Karpas-422 (cell line): Measurements from ENCODE around the gene ADGRL4. TPM values are rescaled to one million over a fixed set of nuclear protein-coding genes. Genes with fewer than 3 reads are reported as not detected.
"Not testable (repeated sequence)": the region's sequence is repeated elsewhere in the genome, so short reads cannot be mapped to it uniquely, and the experiment has no call there.

Experiments used
- DNase-seq: peaks from one replicate; pipeline ENCODE4 v3.0.0-alpha.2; 2015
- H2AFZ ChIP-seq: fragments of 200-600 bp; sonication (generic); 2 replicates; pipeline ENCODE4 v1.6.1; 2014; ENCODE audit warnings: antibody characterized with exemption, low read length, mixed read lengths
- H3K27ac ChIP-seq: fragments of 200-600 bp; sonication (generic); 2 replicates; pipeline ENCODE4 v1.5.1; 2014; ENCODE audit warnings: mild to moderate bottlenecking, low read length, moderate library complexity
- H3K27me3 ChIP-seq: fragments of 200-600 bp; sonication (generic); 2 replicates; pipeline ENCODE4 v1.6.1; 2014; ENCODE audit warnings: low read length, mixed read lengths
- H3K36me3 ChIP-seq: fragments of 200-600 bp; sonication (generic); 2 replicates; pipeline ENCODE4 v1.6.1; 2014; ENCODE audit warnings: low read length, mixed read lengths; ENCODE audit not compliant: insufficient read depth
- H3K4me1 ChIP-seq: fragments of 200-600 bp; sonication (generic); 2 replicates; pipeline ENCODE4 v1.6.1; 2014; ENCODE audit warnings: mild to moderate bottlenecking, low read length, mixed read lengths
- H3K4me2 ChIP-seq: fragments of 200-600 bp; sonication (generic); 2 replicates; pipeline ENCODE4 v1.6.1; 2014; ENCODE audit warnings: low read length, low read depth, mild to moderate bottlenecking; ENCODE audit not compliant: poor library complexity, severe bottlenecking
- H3K4me3 ChIP-seq: fragments of 200-600 bp; sonication (generic); 2 replicates; pipeline ENCODE4 v1.5.1; 2014; ENCODE audit warnings: mild to moderate bottlenecking, antibody characterized with exemption, low read length, mixed read lengths
- H3K79me2 ChIP-seq: fragments of 200-600 bp; sonication (generic); 2 replicates; pipeline ENCODE4 v1.6.1; 2014; ENCODE audit warnings: mild to moderate bottlenecking, low read length, mixed read lengths
- H3K9ac ChIP-seq: fragments of 200-600 bp; sonication (generic); 2 replicates; pipeline ENCODE4 v1.6.0; 2014; ENCODE audit warnings: low read length
- H3K9me2 ChIP-seq: fragments of 200-600 bp; sonication (generic), shearing (Covaris generic); replicated peaks from 2 replicates; pipeline ENCODE4 v1.6.0; 2014; ENCODE audit warnings: mild to moderate bottlenecking, low read length, moderate library complexity; ENCODE audit not compliant: insufficient read depth
- H3K9me3 ChIP-seq: fragments of 300-700, 200-600 bp; sonication (generic); 2 replicates; pipeline ENCODE4 v1.6.1; 2014; ENCODE audit warnings: low read length, mixed read lengths
- H4K20me1 ChIP-seq: fragments of 200-600 bp; sonication (generic); 2 replicates; pipeline ENCODE4 v1.6.1; 2014; ENCODE audit warnings: mild to moderate bottlenecking, antibody characterized with exemption, low read length, low read depth; ENCODE audit not compliant: insufficient read depth
- total RNA-seq: library from RNA; depleted of rRNA; stranded (reverse); fragments of >200 nt; shearing (Covaris generic); gene quantifications from 2 replicates; pipeline ENCODE4 v1.2.3, GENCODE V29; 2014; ENCODE audit warnings: low replicate concordance

The ADGRL4 gene
- total RNA-seq, 1 experiment from 2014 or later, result not detected

DNA sequence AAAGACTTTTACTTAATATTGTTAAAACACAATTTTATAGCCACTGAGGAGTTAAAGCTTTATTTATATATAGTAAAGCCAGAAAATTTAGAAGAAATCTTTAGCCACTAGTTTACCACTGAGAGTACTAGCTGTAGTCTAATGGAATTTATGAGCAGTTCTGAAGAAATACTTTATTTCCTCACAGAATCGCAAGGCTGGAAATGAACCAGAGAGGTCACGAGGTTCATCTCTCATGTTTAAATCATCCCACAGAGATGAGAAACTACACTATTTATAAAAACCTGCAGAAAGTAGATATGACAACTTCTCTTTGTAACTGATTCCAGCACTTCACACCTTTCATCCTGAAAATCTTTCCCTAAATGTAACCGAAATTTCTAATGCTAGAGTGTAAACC, 26.0 kb downstream of the ADGRL4 start:
- Histone ChIP-seq H4K20me1 (no peaks in the 10 kb centered on the region), H3K4me2 (no peak overlapping the region), H3K9me3 (peaks cover 9% of the 10 kb centered on the region; the same call in 1 of the 2 replicates), H2AFZ (no peak overlapping the region), H3K4me3 (no peak overlapping the region), H3K9me2 (no peaks in the 10 kb centered on the region), H3K4me1 (no peaks in the 10 kb centered on the region), H3K79me2 (no peaks in the 10 kb centered on the region), H3K27ac (no peak overlapping the region), H3K36me3 (no peaks in the 10 kb centered on the region), H3K9ac (no peak overlapping the region), H3K27me3 (no peaks in the 10 kb centered on the region)
- no peak for DNase-seq

- Histone ChIP-seq H3K36me3 (no peaks in the 10 kb centered on the region), H3K27ac (no peak overlapping the region), H3K9ac (no peak overlapping the region), H4K20me1 (no peaks in the 10 kb centered on the region), H3K27me3 (no peaks in the 10 kb centered on the region), H3K79me2 (no peaks in the 10 kb centered on the region), H3K9me3 (peaks cover 13% of the 10 kb centered on the region), H3K9me2 (no peaks in the 10 kb centered on the region), H3K4me2 (no peak overlapping the region), H2AFZ (no peak overlapping the region), H3K4me1 (no peaks in the 10 kb centered on the region), H3K4me3 (no peak overlapping the region)
- DNase-seq, result no peak
These were observed 33.8 kb downstream of the ADGRL4 start for GRCh38 chr1:78972723-78973122.

GRCh38 chr1:78967091-78967490, 39.4 kb downstream of the ADGRL4 start:
- not testable (repeated sequence) for H3K9ac ChIP-seq, H3K27me3 ChIP-seq, H3K4me1 ChIP-seq, DNase-seq, H3K4me2 ChIP-seq, H3K27ac ChIP-seq, H3K36me3 ChIP-seq, H3K9me2 ChIP-seq, H3K79me2 ChIP-seq, H4K20me1 ChIP-seq, H2AFZ ChIP-seq, H3K4me3 ChIP-seq
- H3K9me3 ChIP-seq, result peaks cover 12% of the 10 kb centered on the region; the same call in 1 of the 2 replicates

GRCh38 chr1:78958711-78959110, 47.8 kb downstream of the ADGRL4 start:
- H3K27ac ChIP-seq, result no peak overlapping the region
- H3K79me2 ChIP-seq, result no peaks in the 10 kb centered on the region
- no peak overlapping the region for H3K9ac ChIP-seq
- H3K9me2 ChIP-seq, result no peaks in the 10 kb centered on the region
- H2AFZ ChIP-seq, result no peak overlapping the region
- H3K9me3 ChIP-seq, result peaks cover 9% of the 10 kb centered on the region; the same call in 1 of the 2 replicates
- H3K4me1 ChIP-seq, result no peaks in the 10 kb centered on the region
- no peak for DNase-seq
- H3K27me3 ChIP-seq, result no peaks in the 10 kb centered on the region
- H3K36me3 ChIP-seq, result no peaks in the 10 kb centered on the region
- no peaks in the 10 kb centered on the region for H4K20me1 ChIP-seq
- no peak overlapping the region for H3K4me2 ChIP-seq
- H3K4me3 ChIP-seq, result no peak overlapping the region

DNA sequence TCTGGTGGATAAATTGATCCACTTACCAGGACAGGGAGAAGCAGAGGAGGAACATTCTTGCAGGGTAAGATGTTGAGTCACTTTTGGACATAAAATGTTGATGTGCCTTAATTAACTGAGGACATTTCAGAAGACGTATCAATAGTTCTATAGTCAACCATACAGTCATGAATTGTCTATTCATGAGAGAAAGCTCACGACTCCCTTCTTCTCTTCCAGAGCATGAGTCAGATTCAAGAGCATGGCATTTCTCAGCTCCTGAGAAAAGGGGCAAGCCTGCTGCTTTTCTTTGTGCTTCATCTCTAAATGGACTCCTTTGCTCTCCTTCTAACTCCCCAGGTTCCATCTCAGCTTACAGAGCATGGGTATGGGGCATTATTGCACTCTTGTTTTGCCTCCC, 55.7 kb downstream of the ADGRL4 start:
- Histone ChIP-seq H3K4me3 (no peak overlapping the region), H3K9ac (no peak overlapping the region), H3K27me3 (no peaks in the 10 kb centered on the region), H3K9me2 (no peaks in the 10 kb centered on the region), H3K36me3 (no peaks in the 10 kb centered on the region), H3K79me2 (no peaks in the 10 kb centered on the region), H2AFZ (no peak overlapping the region), H3K9me3 (no peaks in the 10 kb centered on the region; the same call in 1 of the 2 replicates), H3K27ac (no peak overlapping the region), H3K4me2 (no peak overlapping the region), H4K20me1 (no peaks in the 10 kb centered on the region), H3K4me1 (no peaks in the 10 kb centered on the region)
- no peak for DNase-seq

- Histone ChIP-seq H3K9me2 (no peaks in the 10 kb centered on the region), H3K79me2 (no peaks in the 10 kb centered on the region), H3K9ac (no peak overlapping the region), H3K4me2 (no peak overlapping the region), H3K4me1 (no peaks in the 10 kb centered on the region), H3K27me3 (no peaks in the 10 kb centered on the region), H3K36me3 (no peaks in the 10 kb centered on the region), H3K9me3 (no peaks in the 10 kb centered on the region), H3K27ac (no peak overlapping the region), H3K4me3 (no peak overlapping the region), H4K20me1 (no peaks in the 10 kb centered on the region), H2AFZ (no peak overlapping the region)
- DNase-seq, result no peak
These were observed 57.3 kb downstream of the ADGRL4 start for GRCh38 chr1:78949227-78949626.

DNA sequence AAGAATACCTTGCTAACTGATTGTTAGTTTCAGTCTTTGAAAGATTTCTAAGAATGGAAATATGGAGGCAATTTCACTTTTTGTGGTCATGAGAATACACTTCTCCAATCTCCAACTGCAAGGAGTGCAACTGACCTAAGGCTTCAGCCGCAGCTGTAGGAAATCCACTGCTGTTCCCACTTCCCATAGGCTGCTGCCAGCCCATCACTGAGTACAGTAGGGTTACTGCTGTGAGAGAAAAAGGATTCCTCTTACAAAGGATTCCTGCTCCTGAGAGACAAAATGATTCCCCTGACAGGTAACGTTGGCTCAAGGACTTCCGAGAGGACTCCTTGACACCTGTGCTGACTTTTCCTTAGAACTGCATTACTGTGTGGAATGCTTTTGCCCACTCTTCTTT, 87.4 kb downstream of the ADGRL4 start:
- no peak overlapping the region for H3K4me3 ChIP-seq
- H3K9me2 ChIP-seq, result no peaks in the 10 kb centered on the region
- no peaks in the 10 kb centered on the region for H3K36me3 ChIP-seq
- no peak overlapping the region for H3K27ac ChIP-seq
- H3K4me1 ChIP-seq, result no peaks in the 10 kb centered on the region
- H3K9me3 ChIP-seq, result peaks cover 20% of the 10 kb centered on the region
- no peak overlapping the region for H3K9ac ChIP-seq
- no peak for DNase-seq
- H3K27me3 ChIP-seq, result no peaks in the 10 kb centered on the region
- H2AFZ ChIP-seq, result no peak overlapping the region
- H3K79me2 ChIP-seq, result no peaks in the 10 kb centered on the region
- H3K4me2 ChIP-seq, result no peak overlapping the region
- no peaks in the 10 kb centered on the region for H4K20me1 ChIP-seq

GRCh38 chr1:78918157-78918556, 88.4 kb downstream of the ADGRL4 start:
- Histone ChIP-seq H3K36me3 (no peaks in the 10 kb centered on the region), H3K9ac (no peak overlapping the region), H3K4me3 (no peak overlapping the region), H3K9me3 (peaks cover 18% of the 10 kb centered on the region), H3K4me1 (no peaks in the 10 kb centered on the region), H3K27ac (no peak overlapping the region), H3K27me3 (no peaks in the 10 kb centered on the region), H4K20me1 (no peaks in the 10 kb centered on the region), H3K4me2 (no peak overlapping the region), H3K9me2 (no peaks in the 10 kb centered on the region), H2AFZ (no peak overlapping the region), H3K79me2 (no peaks in the 10 kb centered on the region)
- no peak for DNase-seq

- H3K9me2 ChIP-seq, result no peaks in the 10 kb centered on the region
- H3K27ac ChIP-seq, result no peak overlapping the region
- H2AFZ ChIP-seq, result no peak overlapping the region
- H3K9ac ChIP-seq, result no peak overlapping the region
- no peak overlapping the region for H3K4me3 ChIP-seq
- no peak for DNase-seq
- H3K4me1 ChIP-seq, result no peaks in the 10 kb centered on the region
- no peaks in the 10 kb centered on the region for H3K36me3 ChIP-seq
- peaks cover 13% of the 10 kb centered on the region for H3K9me3 ChIP-seq
- no peak overlapping the region for H3K4me2 ChIP-seq
- no peaks in the 10 kb centered on the region for H3K79me2 ChIP-seq
- H4K20me1 ChIP-seq, result no peaks in the 10 kb centered on the region
- no peaks in the 10 kb centered on the region for H3K27me3 ChIP-seq
These were observed 89.5 kb downstream of the ADGRL4 start for GRCh38 chr1:78916986-78917385.
